GM23248 (cell line): ENCODE results near the gene ECI1. TPM values are rescaled to one million over a fixed set of nuclear protein-coding genes. Genes with fewer than 3 reads are reported as not detected.

ENCODE experiments used
- DNase-seq: peaks from one replicate; pipeline ENCODE4 v3.0.0-alpha.2; 2015
- H2AFZ ChIP-seq: fragments of 200-600 bp; sonication (generic); 2 replicates; pipeline ENCODE4 v1.6.1; 2016; ENCODE audit warnings: antibody characterized with exemption
- H3F3A ChIP-seq: fragments of 200-600 bp; sonication (generic); 2 replicates; pipeline ENCODE4 v1.6.1; 2016; ENCODE audit warnings: mild to moderate bottlenecking, antibody characterized with exemption, mixed run types; ENCODE audit not compliant: insufficient read depth
- H3K27ac ChIP-seq: fragments of 200-600 bp; sonication (generic); 2 replicates; pipeline ENCODE4 v1.5.1; 2016; ENCODE audit warnings: mild to moderate bottlenecking
- H3K27me3 ChIP-seq: fragments of 200-600 bp; sonication (generic); replicated peaks from 2 replicates; pipeline ENCODE4 v1.6.1; 2016; ENCODE audit warnings: mild to moderate bottlenecking; ENCODE audit not compliant: insufficient read depth
- H3K36me3 ChIP-seq: fragments of 200-600 bp; sonication (generic); 2 replicates; pipeline ENCODE4 v1.6.1; 2016; ENCODE audit warnings: low read depth, mild to moderate bottlenecking
- H3K4me1 ChIP-seq: fragments of 200-600 bp; sonication (generic); 2 replicates; pipeline ENCODE4 v1.6.1; 2016; ENCODE audit warnings: mild to moderate bottlenecking; ENCODE audit not compliant: insufficient read depth
- H3K4me2 ChIP-seq: fragments of 200-600 bp; sonication (generic); one replicate; pipeline ENCODE4 v1.6.1; 2016; ENCODE audit warnings: mild to moderate bottlenecking; ENCODE audit not compliant: unreplicated experiment
- H3K4me3 ChIP-seq: fragments of 200-600 bp; sonication (generic); 2 replicates; pipeline ENCODE4 v1.5.1; 2016; ENCODE audit warnings: mild to moderate bottlenecking
- H3K79me2 ChIP-seq: fragments of 200-600 bp; sonication (generic); 2 replicates; pipeline ENCODE4 v1.6.1; 2016; ENCODE audit warnings: mild to moderate bottlenecking; ENCODE audit not compliant: insufficient read depth
- H3K9ac ChIP-seq: fragments of 200-600 bp; sonication (generic); 2 replicates; pipeline ENCODE4 v1.6.1; 2016; ENCODE audit warnings: mild to moderate bottlenecking
- H3K9me2 ChIP-seq: fragments of 200-600 bp; sonication (generic); 2 replicates; pipeline ENCODE4 v1.6.1; 2016; ENCODE audit warnings: mixed run types, mild to moderate bottlenecking, moderate library complexity; ENCODE audit not compliant: insufficient read depth
- H3K9me3 ChIP-seq: fragments of 200-600 bp; sonication (generic); one replicate; pipeline ENCODE4 v1.6.1; 2017; ENCODE audit warnings: low read depth
- H4K20me1 ChIP-seq: fragments of 200-600 bp; sonication (generic); 2 replicates; pipeline ENCODE4 v1.6.0; 2016; ENCODE audit not compliant: insufficient read depth
- EZH2 ChIP-seq: fragments of 200-600 bp; sonication (generic); IDR thresholded peaks from 2 replicates; pipeline ENCODE4 v1.6.1; 2018; ENCODE audit warnings: antibody characterized with exemption, mild to moderate bottlenecking; ENCODE audit not compliant: insufficient read depth, poor library complexity, severe bottlenecking
- EZH2phosphoT487 ChIP-seq: fragments of 200-600 bp; sonication (generic); IDR thresholded peaks from 2 replicates; pipeline ENCODE4 v1.6.1; 2018; ENCODE audit warnings: antibody characterized with exemption, moderate library complexity, mild to moderate bottlenecking, low read depth; ENCODE audit not compliant: insufficient read depth
- WGBS, 2 experiments: methylation state at CpG; one replicate each; pipeline ENCODE4 v1.1.6; 2015 to 2017; ENCODE audit warnings: low lambda C conversion rate in 2 of 2, low coverage in 1 of 2; ENCODE audit errors: missing lambda C conversion rate in 2 of 2; 5-methylcytosine and 5-hydroxymethylcytosine counted together
- in situ Hi-C: fragments of 300-500 bp; cut with MboI; formaldehyde crosslinking; loops from 2 replicates; pipeline ENCODE4 v1.15.0; 2020
- polyA plus RNA-seq: library from polyadenylated mRNA; unstranded; fragments of >200 nt; fragmentation: Nextera tagmentation; extraction: Ambion mirVana; gene quantifications from 2 replicates; pipeline ENCODE4 v1.2.1, GENCODE V29; 2016
- total RNA-seq: library from RNA; depleted of rRNA; stranded (reverse); fragments of >200 nt; shearing (Covaris generic); gene quantifications from 2 replicates; pipeline ENCODE4 v1.2.3, GENCODE V29; 2014

Gene ECI1
- total and polyA plus RNA-seq, 2 experiments from 2014 or later: 92.0 to 106 TPM

DNA sequence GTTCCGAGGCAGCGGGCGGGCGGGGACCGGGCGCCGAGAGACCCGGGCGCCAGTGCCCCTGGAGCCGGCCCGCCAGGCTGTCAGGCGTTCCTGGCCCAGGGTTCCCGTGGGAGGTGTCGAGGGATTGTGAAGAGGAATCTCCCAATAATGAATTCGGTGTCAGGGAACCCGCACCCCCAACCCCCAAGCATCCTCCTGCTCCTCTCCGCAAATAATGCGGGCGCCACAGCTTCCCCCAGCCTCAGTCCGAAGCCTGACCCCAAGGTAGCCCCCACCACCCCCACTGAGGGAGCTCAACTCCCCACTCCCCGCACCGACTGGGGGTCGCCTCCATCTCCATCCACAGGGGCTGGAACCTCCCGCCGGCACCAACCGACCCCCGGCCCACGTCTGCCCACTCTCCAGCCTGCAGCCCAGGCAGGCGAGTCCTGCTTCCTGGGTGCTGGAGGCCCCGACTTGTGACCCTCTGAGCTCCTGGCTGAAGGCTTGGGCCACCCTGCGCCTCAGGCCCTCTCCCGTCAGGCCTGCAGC lies 54.3 kb downstream of the ECI1 start:
- Histone ChIP-seq H3K27me3 (peaks cover 29% of the 10 kb centered on the region), H3K4me2 (no peak overlapping the region)

DNA sequence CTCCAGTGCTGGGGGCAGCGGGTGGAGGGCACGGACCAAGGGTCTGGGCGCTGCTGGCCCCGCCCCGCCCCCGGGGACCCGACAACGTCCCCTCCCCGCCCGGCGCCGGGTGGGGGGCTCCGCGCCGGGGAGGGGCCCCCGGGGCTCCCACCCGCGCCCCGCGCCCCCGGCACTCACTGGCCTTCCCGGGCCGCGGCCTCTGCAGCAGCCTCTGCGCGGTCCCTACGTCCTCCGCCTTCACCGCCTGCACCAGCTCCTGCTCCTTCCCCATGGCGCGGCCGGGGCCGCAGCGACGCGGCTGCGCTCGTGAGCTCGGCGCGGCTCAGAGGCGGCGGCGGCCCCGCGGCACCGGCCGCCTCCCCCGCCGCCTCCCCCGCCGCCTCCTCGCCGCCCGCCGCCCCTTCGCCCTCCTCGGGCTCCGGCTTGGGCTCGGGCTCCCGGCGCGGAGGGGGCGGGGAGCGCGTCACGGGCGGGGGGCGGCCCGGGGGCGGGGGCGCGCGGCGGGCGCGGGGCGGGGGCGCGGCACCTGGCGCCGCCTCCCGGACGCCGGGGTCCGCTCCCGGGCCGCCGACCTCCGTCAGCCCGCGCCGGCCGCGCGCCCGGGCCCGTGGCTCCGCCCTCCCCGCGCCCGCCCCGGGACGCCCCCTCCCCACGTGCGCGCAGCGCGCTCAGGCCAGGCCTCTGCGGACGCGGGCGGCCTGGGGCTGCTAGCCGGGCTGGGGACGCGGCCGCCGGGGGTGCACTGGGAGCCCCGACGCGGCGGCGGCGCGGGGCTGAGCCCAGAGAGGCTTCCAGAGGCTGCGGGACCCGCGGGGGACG lies 55.0 kb downstream of the ECI1 start, which contains the start of gene CASKIN1:
Gene CASKIN1 (minus strand): TSS at position 444 of the 819 bp plus-strand sequence. CDS start 173 bp downstream, at position 271.
- H3K4me3 ChIP-seq: peak within 1 kb of the TSS; percentile 40; the same call in 1 of the 2 replicates
- TF ChIP-seq EZH2 (no peak), EZH2phosphoT487 (no peak)
- H3K79me2 ChIP-seq: no peaks in the 10 kb centered on the region
- H3K27me3 ChIP-seq: peaks cover 29% of the 10 kb centered on the region
- no peaks in the 10 kb centered on the region for H3K9me2 ChIP-seq
- H4K20me1 ChIP-seq: no peaks in the 10 kb centered on the region
- no peak within 1 kb of the TSS for H3K9ac ChIP-seq
- no peaks in the 10 kb centered on the region for H3K36me3 ChIP-seq
- WGBS, 2 experiments: 0 to 1% methylated on average over 4 to 44 of the region's 129 CpGs
- no peak within 1 kb of the TSS for H2AFZ ChIP-seq
- no peak within 1 kb of the TSS for H3K4me2 ChIP-seq
- peak; percentile 65 for DNase-seq
- no peaks in the 10 kb centered on the region for H3K9me3 ChIP-seq
- no peaks in the 10 kb centered on the region for H3K4me1 ChIP-seq
- in situ Hi-C loops: no loop called here
- no peak within 1 kb of the TSS for H3K27ac ChIP-seq
- no peaks in the 10 kb centered on the region for H3F3A ChIP-seq

More for the DNA sequence above, 54.3 kb downstream of the ECI1 start:
- H3F3A ChIP-seq: no peaks in the 10 kb centered on the region
- H3K9me3 ChIP-seq: no peaks in the 10 kb centered on the region
- no peaks in the 10 kb centered on the region for H3K4me1 ChIP-seq
- H3K9me2 ChIP-seq: no peaks in the 10 kb centered on the region
- peak; percentile 17 for DNase-seq
- H4K20me1 ChIP-seq: no peaks in the 10 kb centered on the region
- H3K9ac ChIP-seq: no peak overlapping the region
- no peak overlapping the region for H3K4me3 ChIP-seq
- TF ChIP-seq EZH2 (peak; percentile 74), EZH2phosphoT487 (no peak)
- no peaks in the 10 kb centered on the region for H3K36me3 ChIP-seq
- in situ Hi-C loops: no loop called here
- H3K79me2 ChIP-seq: no peaks in the 10 kb centered on the region
- 25 to 39% methylated on average over 15 to 23 of the region's 32 CpGs for WGBS, 2 experiments
- H3K27ac ChIP-seq: no peak overlapping the region
- H2AFZ ChIP-seq: no peak overlapping the region

DNA sequence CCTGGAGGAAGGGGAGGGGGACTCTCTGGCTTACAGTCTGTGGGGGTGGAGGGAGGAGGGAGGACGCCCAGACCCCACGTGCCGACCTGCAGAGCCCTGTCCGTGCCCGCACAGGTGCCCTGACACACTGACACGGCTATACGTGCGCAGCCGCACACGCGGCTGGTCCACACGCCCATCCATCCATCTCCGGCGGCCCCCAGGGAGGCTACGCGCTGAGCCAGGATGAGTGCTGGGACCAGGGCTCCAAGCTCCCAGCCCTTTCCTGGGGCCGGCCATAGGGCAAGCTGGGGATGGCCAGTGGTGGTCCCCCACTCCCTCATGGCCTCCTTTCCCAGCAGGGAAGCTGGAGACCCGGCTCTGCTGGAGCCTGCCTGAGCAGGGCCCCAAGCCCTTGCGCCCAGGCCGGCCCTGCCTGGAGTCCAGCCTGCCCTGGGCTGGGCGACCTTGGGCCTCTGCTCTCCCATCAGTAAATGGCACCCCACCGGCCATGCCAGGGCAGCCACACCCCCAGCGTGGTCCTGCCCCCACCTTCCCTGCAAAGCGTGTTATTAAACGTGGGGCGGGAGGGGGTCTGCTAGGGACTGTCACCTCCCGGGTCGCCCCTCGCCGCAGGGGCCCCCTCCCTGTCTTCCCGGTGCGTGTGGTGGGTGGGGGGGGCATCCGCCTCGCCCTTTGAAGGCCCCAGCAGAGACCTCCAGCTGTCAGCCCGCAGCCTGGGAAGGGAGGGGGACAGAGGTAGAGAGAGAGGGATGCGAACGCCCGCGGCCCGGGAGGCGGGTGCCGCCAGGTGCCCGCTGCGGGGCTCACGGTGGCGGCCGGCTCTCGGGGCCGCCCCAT lies 55.8 kb downstream of the ECI1 start:
- H3K4me2 ChIP-seq: no peak overlapping the region
- H3K36me3 ChIP-seq: no peaks in the 10 kb centered on the region
- no peaks in the 10 kb centered on the region for H3K9me2 ChIP-seq
- in situ Hi-C loops: no loop called here
- no peaks in the 10 kb centered on the region for H3F3A ChIP-seq
- TF ChIP-seq EZH2 (peak; percentile 70), EZH2phosphoT487 (0 out of 2 replicates have a peak, but pooled peaks have one; percentile 33)
- 2 to 3% methylated on average over 17 to 38 of the region's 49 CpGs for WGBS, 2 experiments
- no peak overlapping the region for H3K9ac ChIP-seq
- H3K79me2 ChIP-seq: no peaks in the 10 kb centered on the region
- H3K4me1 ChIP-seq: no peaks in the 10 kb centered on the region
- peaks cover 29% of the 10 kb centered on the region for H3K27me3 ChIP-seq
- H3K9me3 ChIP-seq: no peaks in the 10 kb centered on the region
- H2AFZ ChIP-seq: no peak overlapping the region
- no peak overlapping the region for H3K27ac ChIP-seq
- 0 out of 2 replicates have a peak overlapping the region, but pooled peaks have one; percentile 40 for H3K4me3 ChIP-seq
- DNase-seq: no peak
- H4K20me1 ChIP-seq: no peaks in the 10 kb centered on the region

DNA sequence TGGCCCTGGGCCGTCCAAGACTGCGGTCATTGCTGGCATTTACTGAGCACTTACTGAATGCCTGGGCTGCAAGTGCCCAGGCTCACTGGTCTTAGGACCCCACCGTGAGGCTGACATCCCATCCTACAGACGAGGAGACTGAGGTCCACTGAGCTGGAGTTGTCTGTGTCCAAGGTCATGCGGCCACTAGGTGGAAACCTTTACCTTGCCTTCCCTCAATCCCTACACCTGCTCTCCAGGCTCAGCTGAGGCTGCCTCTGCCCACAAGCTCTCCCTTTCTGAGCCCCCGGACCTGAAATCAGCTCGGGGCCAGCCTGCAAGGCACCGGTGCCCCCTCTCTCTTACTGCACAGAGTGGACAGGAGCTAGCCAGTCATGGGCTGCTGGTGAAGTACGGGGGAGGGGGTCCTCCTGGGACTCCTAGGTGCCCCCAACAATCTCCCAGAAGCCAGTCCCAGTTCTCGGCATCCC lies 56.5 kb downstream of the ECI1 start:
- no peak overlapping the region for H3K4me3 ChIP-seq
- no peaks in the 10 kb centered on the region for H3K36me3 ChIP-seq
- H3K9ac ChIP-seq: no peak overlapping the region
- no peaks in the 10 kb centered on the region for H3K9me2 ChIP-seq
- H3K27ac ChIP-seq: no peak overlapping the region
- peaks cover 29% of the 10 kb centered on the region for H3K27me3 ChIP-seq
- H4K20me1 ChIP-seq: no peaks in the 10 kb centered on the region
- no peak overlapping the region for H2AFZ ChIP-seq
- 10 to 13% methylated on average over 10 of the region's 10 CpGs for WGBS, 2 experiments
- no peaks in the 10 kb centered on the region for H3K79me2 ChIP-seq
- H3K4me1 ChIP-seq: no peaks in the 10 kb centered on the region
- TF ChIP-seq EZH2phosphoT487 (no peak), EZH2 (peak; percentile 8)
- DNase-seq: peak; percentile 51
- H3F3A ChIP-seq: no peaks in the 10 kb centered on the region
- H3K9me3 ChIP-seq: no peaks in the 10 kb centered on the region
- H3K4me2 ChIP-seq: no peak overlapping the region
- in situ Hi-C loops: no loop called here
